DMS 273 (cell line): Measurements from ENCODE around the gene CLDN5.
A peak's percentile ranks its signal among the peaks of the same experiment; 100 is the strongest.
"Not testable (repeated sequence)": the region's sequence is repeated elsewhere in the genome, so short reads cannot be mapped to it uniquely, and the experiment has no call there.

ENCODE experiments used
- DNase-seq: peaks from one replicate; lab custom pipeline; 2025; ENCODE audit not compliant: unreplicated experiment; lab: John Stamatoyannopoulos, UW

The CLDN5 gene

DNA sequence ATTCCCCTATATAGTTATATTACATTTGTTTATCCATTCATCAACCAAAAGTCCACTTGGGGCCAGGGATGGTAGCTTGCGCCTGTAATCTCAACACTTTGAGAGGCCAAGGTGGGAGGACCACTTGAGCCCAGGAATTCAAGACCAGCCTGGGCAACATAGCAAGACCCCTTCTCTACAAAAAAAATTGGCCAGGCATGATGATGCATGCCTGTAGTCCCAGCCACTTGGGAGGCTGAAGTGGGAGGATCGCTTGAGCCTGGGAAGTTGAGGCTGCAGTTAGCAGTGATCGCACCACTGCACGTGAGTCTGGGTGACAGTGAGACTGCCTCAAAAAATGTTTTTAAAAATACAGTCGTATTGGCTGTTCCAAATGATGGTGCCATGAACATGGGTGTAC is 24.2 kb upstream of the CLDN5 start:
- DNase-seq = not testable (repeated sequence)

DNA sequence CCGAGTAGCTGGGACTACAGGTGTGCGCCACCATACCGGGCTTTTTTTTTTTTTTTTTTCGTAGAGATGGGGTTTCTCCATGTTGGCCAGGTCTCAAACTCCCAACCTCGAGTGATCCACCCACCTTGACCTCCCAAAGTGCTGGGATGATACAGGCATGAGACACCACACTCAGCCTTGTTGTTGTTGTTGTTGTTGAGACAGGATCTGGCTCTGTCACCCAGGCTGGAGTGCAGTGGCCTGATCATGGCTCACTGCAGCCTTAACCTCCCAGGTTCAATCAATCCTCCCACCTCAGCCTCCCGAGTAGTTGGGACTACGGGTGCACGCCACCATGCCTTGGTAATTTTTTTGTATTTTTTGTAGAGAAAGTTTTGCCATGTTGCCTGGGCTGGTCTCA is 23.4 kb upstream of the CLDN5 start:
- no peak for DNase-seq

DNA sequence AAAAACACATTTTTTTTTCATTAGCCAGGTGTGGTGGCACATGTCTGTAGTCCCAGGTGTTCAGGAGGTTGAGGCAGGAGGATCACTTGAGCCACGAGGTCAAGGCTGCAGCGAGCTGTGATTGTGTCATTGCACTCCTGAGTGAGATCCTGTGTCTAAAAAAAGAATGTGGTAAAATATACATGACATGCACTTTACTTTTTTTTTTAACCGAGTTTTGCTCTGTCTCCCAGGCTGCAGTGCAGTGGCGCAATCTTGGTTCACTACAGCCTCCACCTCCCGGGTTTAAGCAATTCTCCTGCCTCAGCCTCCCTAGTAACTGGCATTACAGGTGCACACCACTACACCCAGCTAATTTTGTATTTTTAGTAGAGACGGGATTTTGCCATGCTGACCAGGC is 22.5 kb upstream of the CLDN5 start:
- DNase-seq = no peak

DNA sequence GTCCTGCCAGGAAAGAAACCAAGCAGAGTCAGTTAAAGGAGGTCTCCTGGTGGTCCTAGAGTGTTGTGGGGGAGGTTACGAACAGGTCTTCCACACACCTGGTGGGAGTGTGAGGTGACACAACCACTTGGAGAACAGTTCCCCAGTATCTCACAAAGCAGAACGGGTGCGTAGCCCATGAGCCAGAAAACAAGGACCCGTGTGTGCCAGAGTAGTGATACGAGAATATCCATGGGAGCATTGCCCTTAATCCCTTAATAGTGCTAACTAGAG is 21.7 kb upstream of the CLDN5 start:
- no peak for DNase-seq

DNA sequence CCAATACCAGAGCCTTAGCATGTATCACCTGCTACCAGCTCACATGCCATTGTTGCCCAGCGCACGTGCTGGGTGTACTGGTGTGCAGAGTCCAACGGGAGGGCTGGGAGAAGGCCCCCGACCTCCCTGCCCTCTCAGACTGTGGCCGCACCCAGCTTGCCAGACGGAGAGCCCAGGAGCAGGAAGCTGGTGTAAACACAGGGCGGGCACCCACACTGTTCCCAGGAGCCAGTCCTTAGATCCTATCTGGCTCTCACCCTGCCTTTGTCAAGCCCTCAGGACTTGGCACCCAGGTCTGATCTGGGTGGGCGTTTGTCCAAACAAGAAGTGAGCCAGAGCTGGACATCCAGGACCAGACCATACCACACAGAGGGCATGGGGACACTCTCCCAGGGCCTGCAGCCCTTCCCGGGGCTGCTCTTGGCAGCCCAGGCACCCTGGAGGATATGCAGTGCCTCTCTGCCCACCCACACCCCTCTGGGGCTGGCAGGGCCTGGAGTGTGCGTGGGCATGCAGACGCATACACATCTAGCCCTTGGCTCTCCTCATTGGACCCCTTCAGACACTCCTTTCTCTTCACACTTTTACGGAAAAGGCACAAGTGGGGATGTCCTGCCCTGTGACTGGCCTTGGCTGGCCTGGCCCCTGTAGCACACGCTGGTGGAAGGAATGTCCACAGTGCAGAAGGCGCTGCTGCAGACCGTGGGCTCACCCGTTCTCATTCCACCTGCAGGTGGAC is 19.9 kb upstream of the CLDN5 start:
- no peak for DNase-seq

- DNase-seq = no peak
These were observed 16.2 kb upstream of the CLDN5 start for GRCh38 chr22:19540394-19540793.

DNA sequence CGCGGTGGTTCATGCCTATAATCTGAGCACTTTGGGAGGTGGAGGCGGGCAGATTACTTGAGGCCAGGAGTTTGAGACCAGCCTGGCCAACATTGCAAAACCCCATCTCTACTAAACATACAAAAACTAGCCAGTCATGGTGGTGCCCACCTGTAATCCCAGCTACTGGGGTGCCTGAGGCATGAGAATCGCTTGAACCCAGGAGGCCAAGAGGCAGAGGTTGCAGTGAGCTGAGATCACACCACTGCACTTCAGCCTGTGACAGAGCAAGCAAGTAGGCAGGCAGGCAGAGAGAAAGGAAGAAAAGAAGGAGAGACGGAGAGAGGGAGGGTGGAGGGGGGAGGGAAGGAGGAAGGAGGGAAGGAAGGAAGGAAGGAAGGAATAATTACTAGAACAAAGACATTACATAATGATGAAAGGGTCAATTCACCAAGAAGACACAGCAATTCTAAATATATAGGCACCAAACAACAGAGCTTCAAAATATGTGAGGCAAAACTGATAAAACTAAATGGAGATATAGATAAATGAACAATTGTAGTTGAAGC is 13.8 kb upstream of the CLDN5 start:
- no peak for DNase-seq

GRCh38 chr22:19536564-19536963 is 12.4 kb upstream of the CLDN5 start:
- no peak for DNase-seq

GRCh38 chr22:19535001-19535400 is 10.8 kb upstream of the CLDN5 start:
- DNase-seq = peak; percentile 72

- no peak for DNase-seq
These were observed 9.6 kb upstream of the CLDN5 start for GRCh38 chr22:19533857-19534256.

DNA sequence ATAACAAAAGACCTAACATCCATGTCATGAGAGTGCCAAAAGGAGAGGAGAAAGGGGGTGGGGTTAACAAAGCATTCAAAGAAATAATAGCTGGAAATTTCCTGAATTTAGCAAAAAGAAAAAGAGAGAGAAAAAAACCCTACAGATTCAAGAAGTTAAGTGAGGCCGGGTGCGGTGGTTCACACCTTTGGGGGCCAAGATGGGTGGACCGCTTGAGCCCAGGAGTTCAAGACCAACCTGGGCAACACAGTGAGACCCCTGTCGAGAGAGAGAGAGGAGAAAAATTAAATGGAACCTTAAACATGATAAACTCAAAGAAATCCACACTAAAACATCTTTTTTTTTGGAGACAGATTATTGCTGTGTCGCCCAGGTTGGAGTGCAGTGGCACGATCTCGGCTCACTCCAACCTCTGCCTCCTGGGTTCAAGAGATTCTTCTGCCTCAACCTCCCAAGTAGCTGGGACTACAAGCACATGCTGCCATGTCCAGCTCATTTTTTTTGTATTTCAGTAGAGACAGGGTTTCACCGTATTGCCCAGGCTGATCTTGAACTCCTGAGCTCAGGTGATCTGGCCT is 8.9 kb upstream of the CLDN5 start:
- DNase-seq = no peak

- not testable (repeated sequence) for DNase-seq
These were observed 7.1 kb upstream of the CLDN5 start for GRCh38 chr22:19531327-19531726.

DNA sequence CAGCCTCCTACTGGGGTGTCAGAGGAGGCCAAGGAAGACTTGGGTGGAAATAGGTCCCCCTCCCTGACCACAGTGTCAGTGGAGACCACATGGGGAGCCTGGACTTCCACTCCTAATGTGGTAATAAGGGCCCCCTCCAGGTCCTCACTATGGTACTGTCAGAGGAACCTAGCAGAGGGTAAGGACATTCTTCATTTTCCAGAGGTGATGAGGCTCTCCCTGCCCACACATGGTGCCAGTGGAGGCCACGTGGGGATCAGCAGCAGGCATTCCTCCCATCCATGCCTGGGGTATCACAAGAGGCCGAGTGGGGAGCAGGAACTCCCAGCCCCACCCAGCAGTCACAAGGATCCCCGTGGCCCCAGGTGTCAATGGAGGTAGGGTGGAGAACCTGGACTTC is 6.5 kb upstream of the CLDN5 start:
- no peak for DNase-seq

DNA sequence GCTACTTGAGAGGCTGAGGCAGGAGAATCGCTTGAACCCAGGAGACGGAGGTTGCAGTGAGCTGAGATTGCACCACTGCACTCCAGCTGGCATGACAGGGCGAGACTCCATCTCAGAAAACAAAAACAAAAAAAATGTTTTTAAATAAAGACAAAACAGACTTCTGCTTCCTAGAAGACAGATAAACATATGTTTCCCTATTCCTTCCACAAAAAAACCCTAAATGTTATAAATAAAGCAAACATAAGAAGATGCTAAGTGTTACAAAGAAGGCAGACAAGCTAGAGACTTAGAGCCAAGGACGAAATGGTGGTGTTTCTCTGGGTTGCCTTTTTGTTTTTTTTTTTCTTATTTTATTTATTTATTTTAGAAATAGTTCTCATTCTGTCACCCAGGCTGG is 5.6 kb upstream of the CLDN5 start:
- DNase-seq = no peak

DNA sequence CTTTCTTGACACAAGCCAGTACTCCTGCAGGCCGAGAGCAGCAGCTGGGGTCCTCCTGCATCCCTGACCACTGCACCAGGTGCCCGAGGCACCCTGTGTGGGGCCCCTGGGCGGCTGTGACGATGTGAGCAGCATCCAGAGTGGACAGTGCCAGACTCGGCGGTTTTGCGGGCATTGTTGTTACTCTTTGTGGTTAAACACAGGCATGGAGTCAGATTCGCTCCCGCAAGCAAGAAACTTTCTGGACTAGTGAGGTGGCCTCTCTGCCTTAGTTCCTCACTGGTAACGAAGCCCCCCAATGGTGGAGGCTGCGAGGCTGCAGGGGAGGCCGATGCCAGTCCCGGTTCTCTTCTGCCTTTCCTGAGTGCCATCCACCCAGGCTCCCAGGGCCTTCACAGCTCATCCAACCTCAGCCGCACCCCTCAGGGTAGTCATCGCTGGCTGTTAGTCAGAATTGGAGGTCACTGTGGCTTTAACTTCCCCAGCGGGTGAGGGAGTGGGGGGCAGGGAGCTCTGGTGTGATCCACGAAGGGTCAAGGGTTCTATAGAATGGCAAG is 3.7 kb upstream of the CLDN5 start:
- DNase-seq = no peak

GRCh38 chr22:19527321-19527721 is 3.1 kb upstream of the CLDN5 start:
- no peak for DNase-seq

DNA sequence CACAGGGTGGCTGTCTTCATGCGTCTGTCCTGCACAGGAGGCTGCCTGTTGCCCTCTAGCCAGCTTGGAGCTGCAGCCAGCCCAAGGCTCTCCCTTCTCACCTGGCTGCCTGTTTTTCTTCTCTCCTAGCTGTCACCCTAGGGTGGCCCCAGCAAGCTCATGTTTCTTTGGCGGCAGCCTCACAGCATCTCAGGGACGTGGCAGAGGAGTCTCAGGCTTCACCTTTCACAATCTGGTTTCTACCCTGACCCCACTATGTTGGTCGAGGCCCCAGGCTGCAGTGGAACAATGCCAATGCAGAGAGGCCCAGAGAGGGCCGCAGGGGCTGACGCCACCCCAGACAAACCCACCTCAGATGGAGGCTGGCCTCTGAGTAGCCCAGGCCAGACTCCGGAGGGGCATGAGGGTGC is 2.5 kb upstream of the CLDN5 start:
- no peak for DNase-seq

DNA sequence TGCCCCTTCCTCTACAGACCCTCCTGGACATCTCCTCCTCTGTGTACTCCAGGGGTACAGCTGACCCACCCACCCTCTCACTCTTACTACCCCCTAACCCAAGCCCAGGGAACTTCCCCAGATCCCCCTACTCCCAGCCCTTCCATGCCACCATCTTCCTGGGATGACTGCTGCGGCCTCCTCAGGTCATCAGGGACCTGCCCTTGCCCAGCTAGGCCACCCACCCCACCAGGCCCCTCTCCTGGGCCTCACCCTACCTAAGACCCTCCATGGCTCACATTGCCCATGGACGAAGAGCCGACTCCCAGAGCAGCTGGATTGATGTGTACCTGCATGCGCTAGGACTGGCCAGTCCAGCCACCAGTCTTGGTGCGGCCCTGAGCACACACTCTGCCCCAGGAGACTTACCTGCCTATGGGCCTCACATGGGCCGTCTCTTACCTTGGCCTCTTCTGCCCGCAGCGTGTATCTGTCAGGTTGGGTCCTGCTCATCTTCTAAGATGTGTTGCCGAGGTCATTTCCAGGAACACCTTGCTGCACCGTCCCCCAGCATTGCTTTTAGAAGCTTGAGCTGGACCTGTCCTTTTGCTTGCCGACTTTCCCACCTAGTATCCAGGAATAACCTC is 2.0 kb upstream of the CLDN5 start:
- DNase-seq = no peak

GRCh38 chr22:19525666-19526065 is 1.5 kb upstream of the CLDN5 start:
- DNase-seq = no peak

DNA sequence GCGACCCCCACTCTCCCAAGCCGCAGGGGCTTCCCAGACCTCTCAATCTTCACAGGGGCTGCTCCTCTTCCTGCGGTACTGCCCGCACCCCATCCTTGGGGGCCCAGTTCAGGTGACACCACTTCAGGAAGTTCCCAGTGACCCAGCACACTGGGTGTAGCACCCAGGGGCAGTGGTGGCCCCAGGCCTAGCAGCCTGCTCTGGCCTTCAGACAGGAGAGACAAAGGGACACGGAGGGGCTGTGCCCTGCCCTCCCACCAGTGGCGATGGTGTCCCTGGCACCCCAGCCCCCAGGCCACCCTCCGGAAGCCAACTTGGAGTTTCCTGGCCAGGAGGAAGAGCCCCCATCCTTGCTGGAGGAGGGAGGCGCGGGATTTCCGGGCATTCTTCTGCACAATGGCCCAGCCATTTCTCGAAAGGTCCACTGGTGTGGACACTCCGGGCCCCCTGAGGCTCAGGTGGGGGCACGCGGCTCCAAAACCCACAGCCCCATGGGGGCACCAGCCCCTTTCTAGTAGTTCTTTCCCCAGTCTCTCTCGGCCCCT is 978 bp upstream of the CLDN5 start:
- DNase-seq = no peak

GRCh38 chr22:19523240-19524169 is 705 bp downstream of the CLDN5 start:
- peak; percentile 63 for DNase-seq
